T-helper 1 cell treated with Interleukin-12 subunit alpha and Interleukin-12 subunit beta and Interleukin-4 antibody, amounts not matched to agents 30 ng/mL and 1 ng/mL, for 36 hours (primary cell): ENCODE measurements around the gene KIF5A. TPM values are rescaled to one million over a fixed set of nuclear protein-coding genes. Genes with fewer than 3 reads are reported as not detected.

ENCODE experiments used
- intact Hi-C: fragments of 100-400 bp; cut with micrococcal nuclease; formaldehyde crosslinking; loops from one replicate; pipeline ENCODE4 v1.15.1; 2024
- total RNA-seq: library from RNA; stranded (reverse); gene quantifications from 2 replicates; pipeline ENCODE4 v1.2.3, GENCODE V29; 2022

KIF5A gene
- total RNA-seq, 1 donor from 2014 or later: 2.2 TPM

- intact Hi-C loops: loop anchor here (10.0 kb wide), 1 partner anchor 264 kb away; the partner anchor contains the start of gene CTDSP2
Measured at GRCh38 chr12:57580466-57580795, 30.6 kb downstream of the KIF5A start.

- intact Hi-C loops: loop anchor here (2.0 to 10.0 kb wide), 2 partner anchors 59 to 263 kb away; partner anchors contain the start of genes CTDSP2 and MBD6
Measured at GRCh38 chr12:57581802-57582201, 32.0 kb downstream of the KIF5A start.

GRCh38 chr12:57582440-57582839, 32.6 kb downstream of the KIF5A start:
- intact Hi-C loops: loop anchor here (2.0 to 10.0 kb wide), 2 partner anchors 60 to 262 kb away; partner anchors contain the start of genes CTDSP2 and MBD6

GRCh38 chr12:57583008-57583831, 33.4 kb downstream of the KIF5A start:
- intact Hi-C loops: loop anchor here (1.0 to 10.0 kb wide), 8 partner anchors 8 to 322 kb away; partner anchors contain the start of genes B4GALNT1, CTDSP2, MBD6 and PIP4K2C

- intact Hi-C loops: loop anchor here (10.0 kb wide), 1 partner anchor 261 kb away; the partner anchor contains the start of gene CTDSP2
Measured at GRCh38 chr12:57584050-57584449, 34.2 kb downstream of the KIF5A start.

GRCh38 chr12:57584690-57585089, 34.8 kb downstream of the KIF5A start:
- intact Hi-C loops: loop anchor here (10.0 kb wide), 1 partner anchor 260 kb away; the partner anchor contains the start of gene CTDSP2

- intact Hi-C loops: loop anchor here (10.0 kb wide), 1 partner anchor 260 kb away; the partner anchor contains the start of gene CTDSP2
Measured at GRCh38 chr12:57585156-57585555, 35.3 kb downstream of the KIF5A start.

GRCh38 chr12:57586128-57586527, 36.3 kb downstream of the KIF5A start:
- intact Hi-C loops: loop anchor here (10.0 kb wide), 1 partner anchor 259 kb away; the partner anchor contains the start of gene CTDSP2

- intact Hi-C loops: loop anchor here (10.0 kb wide), 1 partner anchor 258 kb away; the partner anchor contains the start of gene CTDSP2
Measured at GRCh38 chr12:57586832-57587429, 37.1 kb downstream of the KIF5A start.

GRCh38 chr12:57588951-57589610, 39.2 kb downstream of the KIF5A start:
- intact Hi-C loops: loop anchor here (10.0 kb wide), 1 partner anchor 256 kb away; the partner anchor contains the start of gene CTDSP2

- intact Hi-C loops: no loop called here
Measured at GRCh38 chr12:57590479-57590863, 40.6 kb downstream of the KIF5A start.

GRCh38 chr12:57590864-57591781, 41.3 kb downstream of the KIF5A start, which contains the start of gene PIP4K2C:
PIP4K2C (plus strand) TSS chr12:57591192; CDS start chr12:57591290, 98 bp downstream.
- intact Hi-C loops: loop anchor here (1.0 kb wide), 4 partner anchors 8 to 103 kb away; partner anchors contain the start of genes DCTN2, DTX3 and OS9

GRCh38 chr12:57591782-57592325, 42.0 kb downstream of the KIF5A start:
- intact Hi-C loops: loop anchor here (1.0 kb wide), 4 partner anchors 9 to 102 kb away; partner anchors contain the start of genes DCTN2, DTX3 and OS9

- intact Hi-C loops: no loop called here
Measured at GRCh38 chr12:57592551-57593165, 42.8 kb downstream of the KIF5A start.

- intact Hi-C loops: no loop called here
Measured at GRCh38 chr12:57593187-57593586, 43.3 kb downstream of the KIF5A start.

- intact Hi-C loops: no loop called here
Measured at GRCh38 chr12:57600395-57600794, 50.6 kb downstream of the KIF5A start.

- intact Hi-C loops: no loop called here
Measured at GRCh38 chr12:57602544-57602943, 52.7 kb downstream of the KIF5A start.

- intact Hi-C loops: no loop called here
Measured at GRCh38 chr12:57603324-57603723, 53.5 kb downstream of the KIF5A start.

- intact Hi-C loops: loop anchor here (1.0 kb wide), 1 partner anchor 13 kb away; the partner anchor contains the start of gene PIP4K2C
Measured at GRCh38 chr12:57603815-57604453, 54.1 kb downstream of the KIF5A start.
